ENCODE data around the gene PKIG. TPM values are rescaled to one million over a fixed set of nuclear protein-coding genes. Genes with fewer than 3 reads are reported as not detected.

PKIG gene
- total RNA-seq, 1 experiment from 2014 or later = 27.0 TPM

GRCh38 chr20:44666066-44666465 lies 83.7 kb downstream of the PKIG start:
- WGBS (ENCODE audit: extremely low coverage, insufficient read length, low lambda C conversion rate) = no CpG with 5 or more reads among the region's 3 CpGs
- no peak for TF ChIP-seq CTCF (conservative IDR thresholded peaks at IDR 0.05)
- H3K23me2 ChIP-seq (ENCODE audit: insufficient read length, low read depth, low read length, poor library complexity, severe bottlenecking) = no peaks in the 10 kb centered on the region

More at GRCh38 chr20:44666066-44666465, 83.7 kb downstream of the PKIG start:
- peaks cover 3 to 4% of the 10 kb centered on the region in 2 experiments; a peak in 4 of 5 replicates for H3K9me3 Mint-ChIP-seq
- no peaks in the 10 kb centered on the region for H3K79me1 ChIP-seq (ENCODE audit: insufficient read depth, low read depth, low read length, poor library complexity, severe bottlenecking)
- H3K4ac ChIP-seq (ENCODE audit: low read depth, low read length) = no peak overlapping the region
- H3K56ac ChIP-seq (ENCODE audit: insufficient read length, low read depth, low read length) = no peak overlapping the region
- no peak overlapping the region for H3K27ac Mint-ChIP-seq
- no peak overlapping the region for H2BK120ac ChIP-seq (ENCODE audit: low read depth, low read length, poor library complexity, severe bottlenecking)
- H3K4me1 Mint-ChIP-seq = peaks cover 4 to 12% of the 10 kb centered on the region in 2 experiments
- H2AFZ ChIP-seq (ENCODE audit: low read length) = no peak overlapping the region
- H2BK5ac ChIP-seq (ENCODE audit: insufficient read length, low read length) = no peak overlapping the region
- no peaks in the 10 kb centered on the region for H3K79me2 ChIP-seq (ENCODE audit: insufficient read depth, low read length)
- H3K4me1 ChIP-seq (ENCODE audit: insufficient read depth, low read length) = no peaks in the 10 kb centered on the region
- H3K9me3 ChIP-seq (ENCODE audit: control insufficient read depth, low read depth, low read length) = no peaks in the 10 kb centered on the region
- H4K5ac ChIP-seq (ENCODE audit: insufficient read length, low read depth, low read length) = no peak overlapping the region
- H4K20me1 ChIP-seq (ENCODE audit: control insufficient read depth, insufficient read depth, insufficient read length) = no peaks in the 10 kb centered on the region
- no peak overlapping the region for H3K18ac ChIP-seq (ENCODE audit: insufficient read length, low read depth, low read length)
- H3K27ac ChIP-seq (ENCODE audit: insufficient read length, low read depth, low read length) = no peak overlapping the region
- H4K8ac ChIP-seq (replicated peaks; ENCODE audit: insufficient read length, low read depth, low read length) = no peak overlapping the region
- no peak overlapping the region for H3K9ac ChIP-seq (ENCODE audit: extremely low read depth, insufficient read length, low read length)
- no peak overlapping the region for H3K4me2 ChIP-seq (ENCODE audit: insufficient read depth, insufficient read length, low read length)
- peaks cover 0 to 5% (median 0%) of the 10 kb centered on the region in 3 experiments; a peak in 2 of 7 replicates for H3K36me3 Mint-ChIP-seq (ENCODE audit: insufficient read depth in 1 of 3, low read depth in 3 of 3)
- H2BK20ac ChIP-seq (ENCODE audit: low read depth, low read length, poor library complexity, severe bottlenecking) = no peak overlapping the region
- peaks cover 12% of the 10 kb centered on the region for H3K27me3 Mint-ChIP-seq (ENCODE audit: low read depth)
- no peak overlapping the region for H3T11ph ChIP-seq (ENCODE audit: low read length)
- no peak overlapping the region for H4K91ac ChIP-seq (ENCODE audit: insufficient read length, low read depth, low read length)
- H3K14ac ChIP-seq (ENCODE audit: insufficient read depth, low read length) = no peak overlapping the region
- no peaks in the 10 kb centered on the region for H3K27me3 ChIP-seq (ENCODE audit: insufficient read depth, low read length)
- no peak overlapping the region for H3K4me3 Mint-ChIP-seq
- DNase-seq = no peak
- H2BK12ac ChIP-seq (ENCODE audit: insufficient read length, low read depth, low read length) = no peak overlapping the region
- no peak overlapping the region for H2BK15ac ChIP-seq (ENCODE audit: low read depth, low read length)
- no peak overlapping the region for H2AK5ac ChIP-seq (ENCODE audit: insufficient read length, low read length)
- H3K23ac ChIP-seq (ENCODE audit: insufficient read length, low read depth, low read length) = no peak overlapping the region

Other genes starting within 250 kb of the PKIG start
- not detected in 2 replicates for gene R3HDML, start 245.5 kb upstream of the PKIG start, total RNA-seq (2021)
- 0.04 TPM in 1 of 2 replicates, not detected in the other for gene HNF4A, start 226.9 kb upstream of the PKIG start, total RNA-seq (2021)
- gene TTPAL, start 106.7 kb upstream of the PKIG start, total RNA-seq (2021) = 19.5 and 21.1 TPM in 2 replicates
- gene SERINC3, start 60.5 kb upstream of the PKIG start, total RNA-seq (2021) = 39.9 and 41.5 TPM in 2 replicates
- 19.2 and 22.0 TPM in 2 replicates for gene ADA, start 69.1 kb downstream of the PKIG start, total RNA-seq (2021)
- gene CCN5, start 132.8 kb downstream of the PKIG start, total RNA-seq (2021) = not detected in 2 replicates
- 0.33 and 0.39 TPM in 2 replicates for gene KCNK15, start 163.3 kb downstream of the PKIG start, total RNA-seq (2021)
- 15.5 and 16.3 TPM in 2 replicates for gene RIMS4, start 228.0 kb downstream of the PKIG start, total RNA-seq (2021)